Measurements from ENCODE around the gene DAAM1.

DAAM1 gene

GRCh38 chr14:59221568-59221967 lies 33.1 kb downstream of the DAAM1 start:
- DNase-seq (ENCODE audit: low spot score): no peak

- no peak for DNase-seq (ENCODE audit: low spot score)
Observed at GRCh38 chr14:59224341-59224740, 35.9 kb downstream of the DAAM1 start.

DNA sequence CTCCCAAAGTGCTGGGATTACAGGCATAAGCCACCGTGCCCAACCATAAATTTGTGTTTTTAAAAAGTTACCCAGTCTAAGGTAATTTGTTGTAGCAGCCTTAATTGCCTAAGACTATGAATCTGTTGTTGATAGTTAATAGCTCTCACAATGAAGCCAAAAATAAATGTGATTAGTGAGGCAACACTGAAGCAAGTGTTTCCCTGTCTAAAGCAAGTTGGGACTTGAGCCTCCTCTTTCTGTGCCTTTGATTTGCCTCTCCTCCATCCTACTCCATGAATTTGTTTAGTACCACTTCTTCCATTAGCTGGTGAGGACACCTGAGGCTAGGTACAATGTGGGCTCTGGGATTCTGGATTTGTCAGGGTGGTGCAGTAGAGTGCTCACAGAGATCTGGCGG lies 36.8 kb downstream of the DAAM1 start:
- no peak for DNase-seq (ENCODE audit: low spot score)

GRCh38 chr14:59228421-59228820 lies 40.0 kb downstream of the DAAM1 start:
- DNase-seq (ENCODE audit: low spot score): no peak

DNA sequence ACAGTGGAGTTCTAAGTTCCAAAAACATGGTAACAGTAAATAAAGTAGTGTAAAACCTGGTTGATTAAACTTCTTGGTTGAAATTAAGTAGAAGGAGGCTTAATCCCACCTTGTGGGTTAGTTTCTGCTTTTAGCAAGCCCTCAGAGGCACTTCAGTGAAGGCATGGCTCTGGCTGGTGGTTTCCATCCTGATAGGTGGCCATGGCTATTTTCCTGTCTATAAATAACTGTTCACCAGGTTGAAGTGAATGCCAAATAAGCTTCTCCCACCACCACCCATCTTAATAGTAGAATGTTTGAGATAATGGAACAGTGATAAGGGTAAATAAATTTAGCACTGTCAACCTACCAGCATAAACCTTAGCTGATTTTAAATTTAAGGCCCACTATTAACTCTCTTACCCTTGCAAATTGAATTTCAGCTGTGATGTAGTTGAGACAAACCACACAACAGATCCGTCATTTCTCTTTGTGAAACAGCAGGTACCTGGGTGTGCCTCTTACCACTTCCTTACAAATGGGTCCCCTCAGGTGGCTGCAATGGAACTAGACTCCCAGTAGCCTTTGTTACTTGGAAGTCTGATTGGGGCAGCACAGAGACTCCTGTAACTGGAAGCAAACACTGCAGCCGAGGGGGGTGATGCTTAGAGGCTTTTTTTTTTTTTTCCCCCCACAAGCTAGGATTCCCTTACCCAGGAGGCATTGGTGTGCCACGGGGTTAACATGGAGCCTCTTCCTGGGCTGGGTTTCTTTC lies 41.4 kb downstream of the DAAM1 start:
- no peak for DNase-seq (ENCODE audit: low spot score)

DNA sequence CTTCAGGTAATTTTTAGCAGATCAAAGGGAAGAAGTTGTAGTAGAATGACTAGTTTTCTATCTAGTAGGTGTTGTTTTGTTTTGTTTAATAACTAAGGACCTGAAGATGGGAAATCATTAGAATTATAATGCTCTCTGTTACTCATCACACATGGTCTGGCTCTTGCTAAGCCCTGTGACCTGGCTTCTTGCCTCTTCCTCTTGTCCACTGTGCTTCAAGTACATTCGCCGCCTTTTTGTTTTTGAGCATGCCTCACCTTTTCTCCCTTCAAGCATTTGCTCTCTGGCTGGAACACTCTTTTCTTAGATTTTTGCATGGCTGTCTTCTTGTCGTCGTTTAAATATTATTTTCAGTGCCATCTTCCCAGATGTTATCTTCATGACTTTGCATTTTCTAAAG lies 47.7 kb downstream of the DAAM1 start:
- no peak for DNase-seq (ENCODE audit: low spot score)

DNA sequence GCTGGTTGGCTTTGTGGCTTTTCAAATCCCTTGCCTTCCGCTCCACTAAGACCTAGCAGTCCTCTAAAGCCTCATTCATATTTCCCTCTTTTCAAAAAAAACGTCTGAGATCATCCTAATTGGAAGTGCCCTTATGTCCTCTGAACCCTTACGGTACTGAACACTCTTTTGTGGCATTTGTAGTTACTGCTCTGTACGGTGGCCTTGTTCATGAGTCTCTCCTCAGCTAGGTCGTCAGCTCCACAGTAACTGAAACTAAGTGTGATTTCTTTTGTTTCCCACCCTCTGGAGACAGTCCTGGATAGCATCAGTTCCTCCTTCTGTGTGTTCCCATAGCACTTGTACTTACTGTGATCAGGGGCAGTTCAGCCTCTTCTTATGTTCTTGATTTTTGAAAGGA lies 49.7 kb downstream of the DAAM1 start:
- DNase-seq (ENCODE audit: low spot score): no peak

GRCh38 chr14:59239022-59239421 lies 50.6 kb downstream of the DAAM1 start:
- DNase-seq (ENCODE audit: low spot score): no peak

GRCh38 chr14:59240356-59240755 lies 51.9 kb downstream of the DAAM1 start:
- no peak for DNase-seq (ENCODE audit: low spot score)

- DNase-seq (ENCODE audit: low spot score): no peak
Observed at GRCh38 chr14:59241121-59241520, 52.7 kb downstream of the DAAM1 start.

DNA sequence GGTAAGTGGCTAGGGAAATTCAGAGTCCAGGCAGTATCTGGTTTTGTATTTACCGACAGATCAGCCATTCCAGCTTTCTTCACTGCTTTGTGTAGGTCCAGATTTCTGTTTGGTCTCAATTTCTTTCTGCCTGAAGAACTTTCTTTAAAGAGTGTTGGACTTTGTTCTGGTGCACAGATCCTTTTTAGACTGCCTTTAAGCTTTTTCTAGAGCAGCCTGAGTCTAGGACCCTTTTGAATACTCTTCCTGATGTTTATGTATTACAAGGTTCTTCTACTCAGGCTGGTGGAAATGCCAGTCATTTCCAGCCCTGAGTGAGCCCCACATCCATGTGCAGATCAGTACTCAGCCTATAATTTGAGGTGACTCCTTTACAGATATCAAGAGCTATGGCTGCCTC lies 54.7 kb downstream of the DAAM1 start:
- no peak for DNase-seq (ENCODE audit: low spot score)

DNA sequence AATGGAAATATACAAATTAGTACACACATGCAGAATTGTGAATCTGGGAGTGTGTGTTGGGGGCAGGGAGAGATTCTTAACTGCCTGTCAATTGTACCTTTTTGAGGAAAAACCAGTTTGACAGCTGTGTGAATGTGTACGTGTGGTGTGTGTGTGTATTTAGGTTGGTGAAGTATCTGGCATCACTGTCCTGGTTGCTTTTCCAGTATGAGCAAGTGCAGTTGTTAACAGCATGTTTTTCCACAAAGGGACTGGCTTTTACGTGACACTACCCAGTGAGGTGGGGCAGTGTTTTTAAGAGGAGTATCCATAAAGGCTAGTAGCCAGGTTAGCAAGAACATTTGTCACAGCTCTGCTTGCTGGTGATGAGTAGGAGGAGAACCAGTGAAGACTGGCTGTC lies 56.1 kb downstream of the DAAM1 start:
- no peak for DNase-seq (ENCODE audit: low spot score)

DNA sequence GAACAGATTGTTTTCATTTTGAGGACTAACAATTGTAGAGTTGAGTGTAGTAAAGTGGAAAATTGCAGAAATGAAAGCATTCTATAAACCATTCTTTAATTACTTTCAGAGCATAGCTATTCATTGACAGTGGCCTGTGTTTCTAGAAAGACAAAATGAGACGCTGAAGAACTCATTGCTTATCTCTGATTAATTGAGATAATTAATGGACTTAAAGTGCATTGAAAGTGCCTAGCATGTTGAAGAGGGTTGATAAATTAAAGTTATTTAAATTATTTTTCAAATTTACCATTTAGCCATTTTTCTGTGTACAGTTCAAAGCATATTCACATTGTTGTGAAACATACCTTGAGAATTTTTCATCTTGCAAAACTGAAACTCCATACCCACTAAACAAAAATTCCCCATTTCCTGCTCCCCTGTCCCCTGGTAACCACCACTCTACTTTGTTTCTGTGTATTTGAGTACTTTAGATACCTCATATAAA lies 57.4 kb downstream of the DAAM1 start:
- no peak for DNase-seq (ENCODE audit: low spot score)

DNA sequence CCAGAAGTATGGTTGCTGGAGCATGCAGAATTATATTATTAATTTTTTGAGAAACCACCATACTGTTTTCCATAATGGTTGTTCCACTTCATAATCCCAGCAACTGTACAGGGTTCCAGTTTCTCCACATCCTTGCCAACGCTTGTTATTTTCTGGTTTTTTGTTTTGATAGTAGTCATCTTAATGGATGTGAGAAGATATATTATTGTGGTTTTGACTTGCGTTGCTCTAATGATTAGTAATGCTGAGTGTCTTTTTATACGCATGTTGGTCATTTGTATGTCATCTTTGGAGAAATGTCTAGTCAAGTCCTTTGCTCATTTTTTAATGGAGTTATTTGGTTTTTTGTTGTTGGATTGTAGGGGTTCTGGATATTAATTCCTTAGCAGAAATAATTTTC lies 58.1 kb downstream of the DAAM1 start:
- no peak for DNase-seq (ENCODE audit: low spot score)

- no peak for DNase-seq (ENCODE audit: low spot score)
Observed at GRCh38 chr14:59247801-59248584, 59.5 kb downstream of the DAAM1 start.

- no peak for DNase-seq (ENCODE audit: low spot score)
Observed at GRCh38 chr14:59249029-59249428, 60.6 kb downstream of the DAAM1 start.

- DNase-seq (ENCODE audit: low spot score): no peak
Observed at GRCh38 chr14:59251811-59252771, 63.6 kb downstream of the DAAM1 start.

GRCh38 chr14:59252772-59253500 lies 64.5 kb downstream of the DAAM1 start:
- DNase-seq (ENCODE audit: low spot score): no peak

DNA sequence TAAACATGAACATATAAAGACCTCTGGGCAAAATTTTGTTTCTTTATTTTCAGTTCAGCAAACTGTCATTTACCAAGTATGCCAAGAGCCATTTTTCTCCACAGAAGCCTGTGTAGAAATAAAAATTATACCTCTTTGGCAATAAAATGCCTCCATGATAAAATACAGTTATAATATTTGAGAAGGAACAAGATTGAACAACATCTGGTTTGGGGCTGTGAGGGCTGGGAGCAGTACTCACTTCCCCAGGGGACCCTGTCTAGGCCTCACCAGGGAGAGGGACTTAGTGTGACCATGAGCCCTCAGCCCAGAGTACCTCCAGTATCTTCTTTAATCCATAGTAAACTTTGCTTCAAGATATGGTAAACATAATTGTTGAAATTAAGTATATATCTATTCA lies 65.1 kb downstream of the DAAM1 start:
- DNase-seq (ENCODE audit: low spot score): no peak

DNA sequence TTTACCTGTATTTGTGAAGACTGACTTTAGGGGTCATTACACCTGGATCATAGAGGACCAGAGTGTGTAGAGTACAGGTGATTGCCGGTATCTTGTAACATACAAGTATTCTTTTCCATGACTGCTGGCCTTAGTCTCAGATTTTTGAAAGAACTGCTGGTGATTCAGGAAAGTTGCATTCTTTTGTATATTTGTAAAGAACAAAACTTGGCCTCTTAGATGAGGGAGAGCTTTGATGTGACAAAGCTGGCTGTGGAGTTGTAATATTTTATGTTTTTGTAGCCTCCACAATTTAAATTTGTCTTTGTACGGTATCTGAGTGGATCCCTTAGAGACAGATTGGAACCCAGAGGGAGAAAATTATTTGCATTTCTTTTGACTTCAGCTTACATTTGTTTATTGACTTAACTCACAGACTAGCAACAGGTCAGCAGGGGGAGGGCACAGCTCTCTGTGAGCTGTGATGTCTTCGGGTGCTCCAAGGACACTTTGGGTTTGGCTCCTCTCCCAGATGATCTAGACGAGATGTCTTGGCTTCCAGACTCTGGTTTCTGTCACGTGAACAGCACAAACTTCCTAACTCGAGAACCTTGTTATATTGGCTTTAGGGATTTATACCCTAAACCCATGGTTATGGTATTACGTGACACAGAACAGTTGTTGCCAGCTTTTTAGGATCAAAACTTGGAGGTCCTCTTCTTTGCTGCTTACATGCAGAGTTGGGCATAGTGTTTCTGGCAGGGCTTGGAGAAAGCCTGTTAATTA lies 65.9 kb downstream of the DAAM1 start:
- DNase-seq (ENCODE audit: low spot score): no peak
